ENCODE data around the gene KRTAP5-4. TPM values are rescaled to one million over a fixed set of nuclear protein-coding genes. Genes with fewer than 3 reads are reported as not detected.

The KRTAP5-4 gene
- total and polyA plus RNA-seq, 2 donors (not counting 1 experiment from before 2014, with no cell fraction given): not detected

DNA sequence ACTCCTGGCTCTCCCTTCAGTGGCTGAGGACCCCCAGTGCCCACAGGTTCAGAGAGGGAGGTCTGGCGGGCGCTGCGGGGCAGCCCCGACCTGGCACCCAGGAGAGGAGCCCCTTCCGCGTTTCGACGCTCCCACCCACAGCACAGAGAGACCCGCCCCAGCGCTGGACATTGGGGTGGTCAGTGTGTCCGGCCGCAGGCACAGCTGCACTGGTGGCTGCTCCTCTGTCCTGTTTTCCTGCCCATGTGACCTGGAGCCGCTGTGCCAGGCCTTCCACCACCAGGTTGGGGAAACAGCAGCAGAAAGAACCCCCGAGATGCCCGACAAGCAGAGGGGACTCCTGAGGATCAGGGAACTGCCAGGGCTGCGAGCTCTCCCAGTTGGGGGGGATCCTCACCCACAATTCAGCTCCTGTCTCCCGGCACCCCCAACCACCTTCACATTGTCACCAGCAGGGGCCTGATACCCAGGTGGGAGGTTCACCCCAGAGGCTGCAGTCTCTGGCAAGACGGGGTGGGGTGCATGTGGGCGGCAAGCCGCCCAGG lies 21.3 kb upstream of the KRTAP5-4 start:
- ChIA-PET CTCF (interaction anchor here (2.0 kb wide), 1 partner anchor 9 kb away, joined by 10 read pairs; no protein-coding TSS in a partner anchor), POLR2A (no interaction called here)
- H3K4me3 ChIP-seq (ENCODE audit: control extremely low read depth in 1 of 5, extremely low read depth in 1 of 5, insufficient read depth in 1 of 5, low read depth in 2 of 5, low read length in 4 of 5): no peak overlapping the region
- H3K79me2 ChIP-seq (ENCODE audit: control insufficient read depth, insufficient read depth, low read length): no peaks in the 10 kb centered on the region
- H3K27me3 Mint-ChIP-seq: peaks cover 22% of the 10 kb centered on the region
- no peak overlapping the region for H3K9ac ChIP-seq (ENCODE audit: low read length)
- no peak for TF ChIP-seq EZH2 (IDR thresholded peaks at IDR 0.05; ENCODE audit: borderline replicate concordance, insufficient read depth, low read depth, low read length, poor library complexity, severe bottlenecking)
- TF ChIP-seq, protein P1, sequence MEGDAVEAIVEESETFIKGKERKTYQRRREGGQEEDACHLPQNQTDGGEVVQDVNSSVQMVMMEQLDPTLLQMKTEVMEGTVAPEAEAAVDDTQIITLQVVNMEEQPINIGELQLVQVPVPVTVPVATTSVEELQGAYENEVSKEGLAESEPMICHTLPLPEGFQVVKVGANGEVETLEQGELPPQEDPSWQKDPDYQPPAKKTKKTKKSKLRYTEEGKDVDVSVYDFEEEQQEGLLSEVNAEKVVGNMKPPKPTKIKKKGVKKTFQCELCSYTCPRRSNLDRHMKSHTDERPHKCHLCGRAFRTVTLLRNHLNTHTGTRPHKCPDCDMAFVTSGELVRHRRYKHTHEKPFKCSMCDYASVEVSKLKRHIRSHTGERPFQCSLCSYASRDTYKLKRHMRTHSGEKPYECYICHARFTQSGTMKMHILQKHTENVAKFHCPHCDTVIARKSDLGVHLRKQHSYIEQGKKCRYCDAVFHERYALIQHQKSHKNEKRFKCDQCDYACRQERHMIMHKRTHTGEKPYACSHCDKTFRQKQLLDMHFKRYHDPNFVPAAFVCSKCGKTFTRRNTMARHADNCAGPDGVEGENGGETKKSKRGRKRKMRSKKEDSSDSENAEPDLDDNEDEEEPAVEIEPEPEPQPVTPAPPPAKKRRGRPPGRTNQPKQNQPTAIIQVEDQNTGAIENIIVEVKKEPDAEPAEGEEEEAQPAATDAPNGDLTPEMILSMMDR (IDR thresholded peaks at IDR 0.05): no peak
- H3K27ac Mint-ChIP-seq: no peak overlapping the region
- no peaks in the 10 kb centered on the region for H4K20me1 ChIP-seq (ENCODE audit: control insufficient read depth, insufficient read depth, low read length, poor library complexity, severe bottlenecking)
- H3K9me3 Mint-ChIP-seq (ENCODE audit: insufficient read depth): no peaks in the 10 kb centered on the region
- peaks cover 0 to 21% (median 2%) of the 10 kb centered on the region in 4 experiments for H3K27me3 ChIP-seq (replicated peaks in 1 of 4; ENCODE audit: control extremely low read depth in 1 of 4, control insufficient read depth in 3 of 4, insufficient read depth in 4 of 4, low read length in 3 of 4)
- no peak overlapping the region for H3K4me3 Mint-ChIP-seq
- ATAC-seq (ENCODE audit: low read depth) (no peak), DNase-seq (no peak)
- intact Hi-C loops (cut with micrococcal nuclease): no loop called here
- H3K36me3 ChIP-seq (replicated peaks in 1 of 2; ENCODE audit: control extremely low read depth in 1 of 2, control insufficient read depth in 1 of 2, extremely low read depth in 1 of 2, insufficient read depth in 2 of 2, low read length in 1 of 2): no peaks in the 10 kb centered on the region
- no peak overlapping the region for H2AFZ ChIP-seq (ENCODE audit: insufficient read depth, low read depth, low read length, poor library complexity, severe bottlenecking)
- no peak overlapping the region for H3K27ac ChIP-seq (ENCODE audit: low read length in 2 of 2)
- no peak overlapping the region for H3K4me2 ChIP-seq (replicated peaks; ENCODE audit: low read depth, low read length, poor library complexity, severe bottlenecking)
- H3K4me1 Mint-ChIP-seq: no peaks in the 10 kb centered on the region
- no peaks in the 10 kb centered on the region for H3K4me1 ChIP-seq (ENCODE audit: control insufficient read depth in 2 of 2, insufficient read depth in 2 of 2, low read length in 2 of 2)
- H3K9me3 ChIP-seq (ENCODE audit: control extremely low read depth in 1 of 3, control insufficient read depth in 2 of 3, insufficient read depth in 1 of 3, low read length in 2 of 3): no peaks in the 10 kb centered on the region
- 94% methylated on average over 17 of the region's 20 CpGs for WGBS (ENCODE audit: insufficient coverage)

DNA sequence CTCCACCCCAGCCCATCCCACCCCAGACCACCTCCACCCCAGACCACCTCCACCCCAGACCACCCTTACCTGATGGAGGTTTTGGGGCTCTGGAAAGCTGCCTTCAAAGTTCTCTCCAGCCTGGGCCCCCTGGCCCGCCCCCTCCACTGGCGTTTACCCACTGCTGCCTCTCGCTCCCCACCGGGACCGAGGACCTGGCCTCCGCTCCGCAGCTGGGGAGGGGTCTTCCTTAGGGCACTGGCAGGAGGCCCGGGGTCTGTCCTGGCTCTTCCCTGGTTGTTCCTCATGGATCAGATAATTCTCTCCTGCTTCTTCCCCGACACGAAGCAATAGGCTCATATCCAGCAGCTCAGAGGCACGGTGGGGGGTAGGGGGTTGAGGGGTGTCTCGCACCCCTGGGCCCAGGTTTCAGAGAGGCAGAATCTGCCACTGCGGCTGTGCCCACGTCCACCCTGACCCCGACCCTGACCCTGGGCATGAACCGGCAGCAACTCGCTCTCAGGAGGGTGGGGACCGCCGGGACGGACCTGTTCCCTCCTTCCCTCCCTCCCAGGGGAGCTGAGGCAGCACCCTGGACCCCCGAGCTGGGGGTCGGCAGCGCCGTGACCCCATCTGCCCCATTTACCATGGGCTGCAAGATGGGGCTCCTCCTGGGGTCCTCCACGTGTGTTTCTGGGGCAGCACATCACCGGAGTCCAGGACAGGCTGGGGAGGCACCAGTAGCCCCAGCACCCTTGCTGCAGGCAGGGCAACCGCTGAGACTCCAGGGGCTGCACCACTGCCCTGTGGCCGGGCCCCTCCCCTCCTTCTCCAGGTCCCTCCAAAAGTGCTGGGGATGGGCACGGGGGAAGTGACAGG lies 20.6 kb upstream of the KRTAP5-4 start:
- H3K4me1 Mint-ChIP-seq: no peaks in the 10 kb centered on the region
- Histone ChIP-seq H3K4me2 (replicated peaks; ENCODE audit: low read depth, low read length, poor library complexity, severe bottlenecking) (no peak overlapping the region), H4K20me1 (ENCODE audit: control insufficient read depth, insufficient read depth, low read length, poor library complexity, severe bottlenecking) (no peaks in the 10 kb centered on the region), H3K4me3 (ENCODE audit: control extremely low read depth in 1 of 5, extremely low read depth in 1 of 5, insufficient read depth in 1 of 5, low read depth in 2 of 5, low read length in 4 of 5) (no peak overlapping the region), H3K27ac (ENCODE audit: low read length in 2 of 2) (no peak overlapping the region), H3K36me3 (replicated peaks in 1 of 2; ENCODE audit: control extremely low read depth in 1 of 2, control insufficient read depth in 1 of 2, extremely low read depth in 1 of 2, insufficient read depth in 2 of 2, low read length in 1 of 2) (no peaks in the 10 kb centered on the region), H3K9me3 (ENCODE audit: control extremely low read depth in 1 of 3, control insufficient read depth in 2 of 3, insufficient read depth in 1 of 3, low read length in 2 of 3) (no peaks in the 10 kb centered on the region), H3K4me1 (ENCODE audit: control insufficient read depth in 2 of 2, insufficient read depth in 2 of 2, low read length in 2 of 2) (no peaks in the 10 kb centered on the region), H2AFZ (ENCODE audit: insufficient read depth, low read depth, low read length, poor library complexity, severe bottlenecking) (no peak overlapping the region), H3K9ac (ENCODE audit: low read length) (no peak overlapping the region), H3K79me2 (ENCODE audit: control insufficient read depth, insufficient read depth, low read length) (no peaks in the 10 kb centered on the region), H3K27me3 (replicated peaks in 1 of 4; ENCODE audit: control extremely low read depth in 1 of 4, control insufficient read depth in 3 of 4, insufficient read depth in 4 of 4, low read length in 3 of 4) (peaks cover 0 to 21% (median 2%) of the 10 kb centered on the region in 4 experiments)
- H3K4me3 Mint-ChIP-seq: no peak overlapping the region
- DNase-seq (no peak), ATAC-seq (ENCODE audit: low read depth) (no peak)
- WGBS (ENCODE audit: insufficient coverage): 84% methylated on average over 25 of the region's 29 CpGs
- POLR2A ChIA-PET: no interaction called here
- peaks cover 22% of the 10 kb centered on the region for H3K27me3 Mint-ChIP-seq
- intact Hi-C loops (cut with micrococcal nuclease): no loop called here
- H3K27ac Mint-ChIP-seq: no peak overlapping the region
- no peaks in the 10 kb centered on the region for H3K9me3 Mint-ChIP-seq (ENCODE audit: insufficient read depth)
- CTCF ChIA-PET: interaction anchor here (2.0 kb wide), 1 partner anchor 10 kb away, joined by 10 read pairs; no protein-coding TSS in a partner anchor
- TF ChIP-seq, protein P1 (IDR thresholded peaks at IDR 0.05): no peak
- no peak for TF ChIP-seq EZH2 (IDR thresholded peaks at IDR 0.05; ENCODE audit: borderline replicate concordance, insufficient read depth, low read depth, low read length, poor library complexity, severe bottlenecking)

Data from B cell (primary cell).